GM12865 (cell line): ENCODE results near the gene ANKUB1.

Experiments
- DNase-seq: peaks from one replicate; pipeline ENCODE4 v3.0.0; 2010; ENCODE audit warnings: low read depth
- H3K4me3 ChIP-seq: 2 replicates; pipeline ENCODE4 v1.5.1; 2011; ENCODE audit warnings: mild to moderate bottlenecking, low read depth, low read length, control low read depth
- CTCF ChIP-seq: IDR thresholded peaks from 2 replicates; pipeline ENCODE4 v1.5.1; 2011; ENCODE audit warnings: low read length, control low read depth, low read depth, inconsistent platforms; ENCODE audit not compliant: insufficient read depth; ENCODE audit errors: missing control alignments

ANKUB1 gene

GRCh38 chr3:149752051-149752787 lies 40.1 kb downstream of the ANKUB1 start, which contains the start of gene COMMD2:
Gene COMMD2 (minus strand): TSS chr3:149752489. CDS start chr3:149752444, 45 bp downstream.
- H3K4me3 ChIP-seq = peak within 1 kb of the TSS; percentile 93
- peak; percentile 36 for TF ChIP-seq CTCF
- peak; percentile 96 for DNase-seq

GRCh38 chr3:149751551-149751950 lies 40.8 kb downstream of the ANKUB1 start:
- no peak for TF ChIP-seq CTCF
- DNase-seq = peak; percentile 5
- peak overlapping the region; percentile 93 for H3K4me3 ChIP-seq

- TF ChIP-seq CTCF = no peak
- H3K4me3 ChIP-seq = no peak overlapping the region
Observed at GRCh38 chr3:149744606-149745005, 47.7 kb downstream of the ANKUB1 start.

GRCh38 chr3:149744151-149744550 lies 48.2 kb downstream of the ANKUB1 start:
- no peak for DNase-seq
- no peak overlapping the region for H3K4me3 ChIP-seq
- no peak for TF ChIP-seq CTCF

More at GRCh38 chr3:149744606-149745005, 47.7 kb downstream of the ANKUB1 start:
- DNase-seq = no peak

- no peak for TF ChIP-seq CTCF
- no peak for DNase-seq
- H3K4me3 ChIP-seq = no peak overlapping the region
Observed at GRCh38 chr3:149739396-149739795, 53.0 kb downstream of the ANKUB1 start.

GRCh38 chr3:149738876-149739275 lies 53.5 kb downstream of the ANKUB1 start:
- no peak for TF ChIP-seq CTCF
- no peak for DNase-seq
- H3K4me3 ChIP-seq = no peak overlapping the region

- no peak for TF ChIP-seq CTCF
- no peak for DNase-seq
- H3K4me3 ChIP-seq = no peak overlapping the region
Observed at GRCh38 chr3:149736953-149737205, 55.5 kb downstream of the ANKUB1 start.
